ENCODE measurements around the gene PGGHG.
"Not testable (repeated sequence)": the region's sequence is repeated elsewhere in the genome, so short reads cannot be mapped to it uniquely, and the experiment has no call there.

PGGHG gene

GRCh38 chr11:304915-305843, 16.3 kb downstream of the PGGHG start:
- Histone ChIP-seq H3K27ac (ENCODE audit: insufficient read depth in 1 of 2, low read depth in 1 of 2, low read length in 2 of 2, poor library complexity in 1 of 2, severe bottlenecking in 2 of 2) (no peak overlapping the region), H3K27me3 (replicated peaks in 2 of 5; ENCODE audit: control insufficient read depth in 4 of 5, insufficient read depth in 5 of 5, low read length in 4 of 5) (peaks cover 0 to 7% (median 0%) of the 10 kb centered on the region in 5 experiments), H3K4me1 (ENCODE audit: control extremely low read depth in 1 of 4, control insufficient read depth in 4 of 4, insufficient read depth in 4 of 4, low read length in 3 of 4) (peaks cover 0 to 50% (median 41%) of the 10 kb centered on the region in 4 experiments), H3K36me3 (ENCODE audit: control insufficient read depth in 4 of 4, insufficient read depth in 4 of 4, low read length in 3 of 4) (no peaks in the 10 kb centered on the region), H3K9me3 (ENCODE audit: control extremely low read depth in 1 of 5, control insufficient read depth in 4 of 5, insufficient read depth in 2 of 5, low read depth in 1 of 5, low read length in 4 of 5) (no peaks in the 10 kb centered on the region), H3K4me3 (ENCODE audit: control insufficient read depth in 1 of 7, extremely low read depth in 1 of 7, insufficient read depth in 4 of 7, low read depth in 2 of 7, low read length in 6 of 7) (no peak overlapping the region)
- WGBS (ENCODE audit: insufficient coverage), result 86% methylated on average over 9 of the region's 19 CpGs
- POLR2A ChIA-PET, result interaction anchor here (0.7 to 1.3 kb wide), 3 partner anchors 50 to 196 kb away, joined by 3 to 5 read pairs (median 3); no protein-coding TSS in a partner anchor
- DNase-seq, result peak; percentile 78 to 83 (median 82)
- CTCF ChIA-PET, result interaction anchor here (0.7 to 5.1 kb wide), 23 partner anchors 11 to 146 kb away, joined by 3 to 37 read pairs (median 3); partner anchors contain the start of gene PGGHG

- Histone ChIP-seq H3K4me3 (ENCODE audit: control insufficient read depth in 1 of 7, extremely low read depth in 1 of 7, insufficient read depth in 4 of 7, low read depth in 2 of 7, low read length in 6 of 7) (no peak overlapping the region), H3K4me1 (ENCODE audit: control extremely low read depth in 1 of 4, control insufficient read depth in 4 of 4, insufficient read depth in 4 of 4, low read length in 3 of 4) (peaks cover 0 to 49% (median 41%) of the 10 kb centered on the region in 4 experiments), H3K27me3 (replicated peaks in 2 of 5; ENCODE audit: control insufficient read depth in 4 of 5, insufficient read depth in 5 of 5, low read length in 4 of 5) (peaks cover 0 to under 1% (median 0%) of the 10 kb centered on the region in 5 experiments), H3K36me3 (ENCODE audit: control insufficient read depth in 4 of 4, insufficient read depth in 4 of 4, low read length in 3 of 4) (no peaks in the 10 kb centered on the region), H3K27ac (ENCODE audit: insufficient read depth in 1 of 2, low read depth in 1 of 2, low read length in 2 of 2, poor library complexity in 1 of 2, severe bottlenecking in 2 of 2) (no peak overlapping the region), H3K9me3 (ENCODE audit: control extremely low read depth in 1 of 5, control insufficient read depth in 4 of 5, insufficient read depth in 2 of 5, low read depth in 1 of 5, low read length in 4 of 5) (no peaks in the 10 kb centered on the region)
- no peak for DNase-seq
- 97% methylated on average over 10 of the region's 10 CpGs for WGBS (ENCODE audit: insufficient coverage)
- ChIA-PET CTCF (interaction anchor here (0.7 to 5.1 kb wide), 21 partner anchors 11 to 145 kb away, joined by 3 to 37 read pairs (median 4); partner anchors contain the start of gene PGGHG), POLR2A (no interaction called here)
Measured at GRCh38 chr11:305844-306211, 16.9 kb downstream of the PGGHG start.

- Histone ChIP-seq H3K27ac (ENCODE audit: insufficient read depth in 1 of 2, low read depth in 1 of 2, low read length in 2 of 2, poor library complexity in 1 of 2, severe bottlenecking in 2 of 2) (peak overlapping the region in 1 of 2 experiments; percentile 77), H3K4me3 (ENCODE audit: control insufficient read depth in 1 of 7, extremely low read depth in 1 of 7, insufficient read depth in 4 of 7, low read depth in 2 of 7, low read length in 6 of 7) (no peak overlapping the region), H3K9me3 (ENCODE audit: control extremely low read depth in 1 of 5, control insufficient read depth in 4 of 5, insufficient read depth in 2 of 5, low read depth in 1 of 5, low read length in 4 of 5) (no peaks in the 10 kb centered on the region), H3K4me1 (ENCODE audit: control extremely low read depth in 1 of 4, control insufficient read depth in 4 of 4, insufficient read depth in 4 of 4, low read length in 3 of 4) (peaks cover 1 to 51% (median 44%) of the 10 kb centered on the region in 4 experiments), H3K27me3 (replicated peaks in 2 of 5; ENCODE audit: control insufficient read depth in 4 of 5, insufficient read depth in 5 of 5, low read length in 4 of 5) (no peaks in the 10 kb centered on the region), H3K36me3 (ENCODE audit: control insufficient read depth in 4 of 4, insufficient read depth in 4 of 4, low read length in 3 of 4) (no peaks in the 10 kb centered on the region)
- 79% methylated on average over 15 of the region's 17 CpGs for WGBS (ENCODE audit: insufficient coverage)
- ChIA-PET CTCF (interaction anchor here (0.9 to 5.1 kb wide), 12 partner anchors 10 to 144 kb away, joined by 3 to 37 read pairs (median 10); partner anchors contain the start of gene PGGHG), POLR2A (interaction anchor here (1.6 kb wide), 1 partner anchor 48 kb away, joined by 6 read pairs; no protein-coding TSS in a partner anchor)
- no peak for DNase-seq
Measured at GRCh38 chr11:306645-307371, 17.9 kb downstream of the PGGHG start.

GRCh38 chr11:307766-308708, 19.1 kb downstream of the PGGHG start, which contains the start of gene IFITM2:
Gene IFITM2 (plus strand): TSS chr11:307816. CDS start chr11:308193, 377 bp downstream.
- H3K36me3 ChIP-seq (ENCODE audit: control insufficient read depth in 4 of 4, insufficient read depth in 4 of 4, low read length in 3 of 4); H3K27me3 ChIP-seq (replicated peaks in 2 of 5; ENCODE audit: control insufficient read depth in 4 of 5, insufficient read depth in 5 of 5, low read length in 4 of 5); H3K9me3 ChIP-seq (ENCODE audit: control extremely low read depth in 1 of 5, control insufficient read depth in 4 of 5, insufficient read depth in 2 of 5, low read depth in 1 of 5, low read length in 4 of 5): not testable (repeated sequence)
- POLR2A ChIA-PET, result interaction anchor here (0.7 to 1.6 kb wide), 2 partner anchors 9 to 47 kb away, joined by 3 to 6 read pairs; no protein-coding TSS in a partner anchor
- H3K4me3 ChIP-seq (ENCODE audit: control insufficient read depth in 1 of 7, extremely low read depth in 1 of 7, insufficient read depth in 4 of 7, low read depth in 2 of 7, low read length in 6 of 7), result peak within 1 kb of the TSS; percentile 39 to 85 (median 70)
- peak; percentile 69 to 75 (median 72) for DNase-seq
- WGBS (ENCODE audit: insufficient coverage), result 0% methylated on average over 4 of the region's 28 CpGs
- peak within 1 kb of the TSS in 1 of 2 experiments; percentile 77 for H3K27ac ChIP-seq (ENCODE audit: insufficient read depth in 1 of 2, low read depth in 1 of 2, low read length in 2 of 2, poor library complexity in 1 of 2, severe bottlenecking in 2 of 2)
- H3K4me1 ChIP-seq (ENCODE audit: control extremely low read depth in 1 of 4, control insufficient read depth in 4 of 4, insufficient read depth in 4 of 4, low read length in 3 of 4), result peaks cover 9 to 64% (median 55%) of the 10 kb centered on the region in 4 experiments
- CTCF ChIA-PET, result interaction anchor here (1.1 to 5.1 kb wide), 5 partner anchors 8 to 57 kb away, joined by 6 to 37 read pairs (median 30); no protein-coding TSS in a partner anchor

- POLR2A ChIA-PET, DNase-seq: not testable (repeated sequence)
- 78% methylated on average over 14 of the region's 24 CpGs for WGBS (ENCODE audit: insufficient coverage)
Measured at GRCh38 chr11:308740-309665, 20.1 kb downstream of the PGGHG start.

More at GRCh38 chr11:308740-309665, 20.1 kb downstream of the PGGHG start:
- Histone ChIP-seq H3K4me1 (ENCODE audit: control extremely low read depth in 1 of 4, control insufficient read depth in 4 of 4, insufficient read depth in 4 of 4, low read length in 3 of 4) (peaks cover 10 to 73% (median 62%) of the 10 kb centered on the region in 4 experiments), H3K4me3 (ENCODE audit: control insufficient read depth in 1 of 7, extremely low read depth in 1 of 7, insufficient read depth in 4 of 7, low read depth in 2 of 7, low read length in 6 of 7) (peak overlapping the region in 5 of 7 experiments; percentile 46 to 80 (median 66)), H3K27ac (ENCODE audit: insufficient read depth in 1 of 2, low read depth in 1 of 2, low read length in 2 of 2, poor library complexity in 1 of 2, severe bottlenecking in 2 of 2) (peak overlapping the region in 1 of 2 experiments; percentile 73)
- CTCF ChIA-PET, result interaction anchor here (1.1 to 1.9 kb wide), 6 partner anchors 9 to 88 kb away, joined by 3 to 7 read pairs (median 5); no protein-coding TSS in a partner anchor
- not testable (repeated sequence) for H3K9me3 ChIP-seq (ENCODE audit: control extremely low read depth in 1 of 5, control insufficient read depth in 4 of 5, insufficient read depth in 2 of 5, low read depth in 1 of 5, low read length in 4 of 5); H3K27me3 ChIP-seq (replicated peaks in 2 of 5; ENCODE audit: control insufficient read depth in 4 of 5, insufficient read depth in 5 of 5, low read length in 4 of 5); H3K36me3 ChIP-seq (ENCODE audit: control insufficient read depth in 4 of 4, insufficient read depth in 4 of 4, low read length in 3 of 4)
